ENCODE results near the gene FGGY. TPM values are rescaled to one million over a fixed set of nuclear protein-coding genes. Genes with fewer than 3 reads are reported as not detected.

The FGGY gene
- total RNA-seq, 2 donors from 2014 or later, result 14.1 to 14.8 TPM

GRCh38 chr1:59759156-59759925 is 462.4 kb downstream of the FGGY start:
- DNase-seq, result peak; percentile 93
- Histone ChIP-seq H3K4me3 (ENCODE audit: low read length) (no peak overlapping the region), H3K9me3 (ENCODE audit: control insufficient read depth, low read length) (no peaks in the 10 kb centered on the region), H3K27me3 (ENCODE audit: control insufficient read depth, insufficient read depth, low read length, poor library complexity, severe bottlenecking) (peaks cover 6% of the 10 kb centered on the region), H3K9ac (ENCODE audit: extremely low read depth, low read length, poor library complexity, severe bottlenecking) (no peak overlapping the region), H3K27ac (ENCODE audit: low read depth, low read length) (no peak overlapping the region), H3K4me1 (ENCODE audit: control insufficient read depth, insufficient read depth, low read length) (no peaks in the 10 kb centered on the region), H3K36me3 (ENCODE audit: control insufficient read depth, insufficient read depth, low read length) (no peaks in the 10 kb centered on the region)
- Mint-ChIP-seq H3K36me3 (ENCODE audit: low read depth) (no peaks in the 10 kb centered on the region), H3K4me3 (peak overlapping the region; percentile 28), H3K27ac (no peak overlapping the region), H3K27me3 (ENCODE audit: insufficient read depth) (peaks cover 6% of the 10 kb centered on the region), H3K4me1 (no peaks in the 10 kb centered on the region), H3K9me3 (no peaks in the 10 kb centered on the region)
- 5 to 19% methylated on average over 9 to 11 of the region's 11 CpGs for WGBS, 2 experiments (ENCODE audit: insufficient coverage in 1 of 2, insufficient read length in 1 of 2)
- TF ChIP-seq CTCF (conservative IDR thresholded peaks at IDR 0.05), result peak; percentile 97

GRCh38 chr1:59761443-59761842 is 464.5 kb downstream of the FGGY start:
- H3K27ac ChIP-seq (ENCODE audit: low read depth, low read length), result no peak overlapping the region
- H3K9ac ChIP-seq (ENCODE audit: extremely low read depth, low read length, poor library complexity, severe bottlenecking), result no peak overlapping the region
- H3K4me1 Mint-ChIP-seq, result peaks cover 5% of the 10 kb centered on the region
- H3K4me1 ChIP-seq (ENCODE audit: control insufficient read depth, insufficient read depth, low read length), result peaks cover 6% of the 10 kb centered on the region
- H3K4me3 Mint-ChIP-seq, result no peak overlapping the region
- peaks cover 9% of the 10 kb centered on the region for H3K27me3 Mint-ChIP-seq (ENCODE audit: insufficient read depth)
- 90 to 91% methylated on average over 3 of the region's 3 CpGs for WGBS, 2 experiments (ENCODE audit: insufficient coverage in 1 of 2, insufficient read length in 1 of 2)
- no peaks in the 10 kb centered on the region for H3K9me3 ChIP-seq (ENCODE audit: control insufficient read depth, low read length)
- H3K27ac Mint-ChIP-seq, result no peak overlapping the region
- no peaks in the 10 kb centered on the region for H3K36me3 ChIP-seq (ENCODE audit: control insufficient read depth, insufficient read depth, low read length)
- DNase-seq, result no peak
- H3K36me3 Mint-ChIP-seq (ENCODE audit: low read depth), result no peaks in the 10 kb centered on the region
- H3K4me3 ChIP-seq (ENCODE audit: low read length), result no peak overlapping the region
- no peaks in the 10 kb centered on the region for H3K9me3 Mint-ChIP-seq
- no peak for TF ChIP-seq CTCF (conservative IDR thresholded peaks at IDR 0.05)
- H3K27me3 ChIP-seq (ENCODE audit: control insufficient read depth, insufficient read depth, low read length, poor library complexity, severe bottlenecking), result peaks cover 6% of the 10 kb centered on the region

GRCh38 chr1:59763418-59763817 is 466.5 kb downstream of the FGGY start:
- Mint-ChIP-seq H3K27ac (no peak overlapping the region), H3K4me3 (no peak overlapping the region), H3K9me3 (no peaks in the 10 kb centered on the region), H3K27me3 (ENCODE audit: insufficient read depth) (peaks cover 18% of the 10 kb centered on the region), H3K36me3 (ENCODE audit: low read depth) (no peaks in the 10 kb centered on the region), H3K4me1 (peaks cover 12% of the 10 kb centered on the region)
- TF ChIP-seq CTCF (conservative IDR thresholded peaks at IDR 0.05), result no peak
- Histone ChIP-seq H3K27me3 (ENCODE audit: control insufficient read depth, insufficient read depth, low read length, poor library complexity, severe bottlenecking) (peaks cover 15% of the 10 kb centered on the region), H3K36me3 (ENCODE audit: control insufficient read depth, insufficient read depth, low read length) (no peaks in the 10 kb centered on the region), H3K4me1 (ENCODE audit: control insufficient read depth, insufficient read depth, low read length) (peaks cover 12% of the 10 kb centered on the region), H3K4me3 (ENCODE audit: low read length) (no peak overlapping the region), H3K9me3 (ENCODE audit: control insufficient read depth, low read length) (no peaks in the 10 kb centered on the region), H3K27ac (ENCODE audit: low read depth, low read length) (no peak overlapping the region), H3K9ac (ENCODE audit: extremely low read depth, low read length, poor library complexity, severe bottlenecking) (no peak overlapping the region)
- DNase-seq, result no peak
- 94% methylated on average over 2 of the region's 2 CpGs; no CpG with 5 or more reads in 1 of the 2 experiments for WGBS, 2 experiments (ENCODE audit: insufficient coverage in 1 of 2, insufficient read length in 1 of 2)

Measured in endodermal cell (in vitro differentiated cells).